ENCODE measurements around the gene SEMA4C. TPM values are rescaled to one million over a fixed set of nuclear protein-coding genes. Genes with fewer than 3 reads are reported as not detected.

Gene SEMA4C
- total RNA-seq, 2 experiments from 2014 or later = 0.06 to 0.19 TPM

- Histone ChIP-seq H2AFZ (ENCODE audit: low read length) (no peak overlapping the region), H3K9me3 (ENCODE audit: low read length) (no peaks in the 10 kb centered on the region), H3K9me2 (ENCODE audit: insufficient read depth, low read length) (no peaks in the 10 kb centered on the region), H3K4me1 (ENCODE audit: insufficient read depth, low read length, poor library complexity, severe bottlenecking) (peaks cover 39% of the 10 kb centered on the region), H3K79me2 (ENCODE audit: insufficient read depth, low read depth, low read length) (peaks cover 25% of the 10 kb centered on the region; the same call in 1 of the 2 replicates), H3K4me3 (ENCODE audit: low read depth, low read length, poor library complexity, severe bottlenecking) (no peak overlapping the region), H3K4me2 (ENCODE audit: low read length) (peak overlapping the region; percentile 31; the same call in 1 of the 2 replicates), H4K20me1 (ENCODE audit: insufficient read depth, low read length) (peaks cover 16% of the 10 kb centered on the region), H3K27ac (ENCODE audit: low read depth, low read length, poor library complexity, severe bottlenecking) (no peak overlapping the region), H3K36me3 (ENCODE audit: insufficient read depth, low read length) (peaks cover 53% of the 10 kb centered on the region; the same call in 1 of the 2 replicates)
- ChIA-PET POLR2A (interaction anchor here (0.7 to 1.3 kb wide), 2 partner anchors 15 to 22 kb away, joined by 3 read pairs; no protein-coding TSS in a partner anchor), CTCF (ENCODE audit: unreplicated experiment) (no interaction called here)
- DNase-seq (ENCODE audit: low spot score) = no peak
- TF ChIP-seq EZH2phosphoT487 (IDR thresholded peaks at IDR 0.05; ENCODE audit: borderline replicate concordance, low read depth, low read length) (no peak), CTCF (conservative IDR thresholded peaks at IDR 0.05; ENCODE audit: low read length) (no peak)
- BruUV-seq (replicated peaks) = no TSS peak
- intact Hi-C loops (cut with micrococcal nuclease; ENCODE audit: unreplicated experiment) = no loop called here
Observed at GRCh38 chr2:96821113-96821675, 48.7 kb downstream of the SEMA4C start.

- peak overlapping the region; percentile 81; the same call in 1 of the 2 replicates for H3K4me2 ChIP-seq (ENCODE audit: low read length)
Observed at GRCh38 chr2:96819876-96820511, 49.9 kb downstream of the SEMA4C start.

More at GRCh38 chr2:96819876-96820511, 49.9 kb downstream of the SEMA4C start:
- Histone ChIP-seq H4K20me1 (ENCODE audit: insufficient read depth, low read length) (peaks cover 16% of the 10 kb centered on the region), H3K4me1 (ENCODE audit: insufficient read depth, low read length, poor library complexity, severe bottlenecking) (peaks cover 44% of the 10 kb centered on the region), H3K9me2 (ENCODE audit: insufficient read depth, low read length) (no peaks in the 10 kb centered on the region), H3K36me3 (ENCODE audit: insufficient read depth, low read length) (peaks cover 45% of the 10 kb centered on the region; the same call in 1 of the 2 replicates), H3K79me2 (ENCODE audit: insufficient read depth, low read depth, low read length) (peaks cover 25% of the 10 kb centered on the region; the same call in 1 of the 2 replicates), H2AFZ (ENCODE audit: low read length) (no peak overlapping the region), H3K9me3 (ENCODE audit: low read length) (no peaks in the 10 kb centered on the region), H3K27ac (ENCODE audit: low read depth, low read length, poor library complexity, severe bottlenecking) (no peak overlapping the region), H3K4me3 (ENCODE audit: low read depth, low read length, poor library complexity, severe bottlenecking) (no peak overlapping the region)
- POLR2A ChIA-PET = interaction anchor here (1.3 kb wide), 1 partner anchor 16 kb away, joined by 3 read pairs; no protein-coding TSS in a partner anchor
- intact Hi-C loops (cut with micrococcal nuclease; ENCODE audit: unreplicated experiment) = loop anchor here (5.0 kb wide), 2 partner anchors 58 to 292 kb away; partner anchors contain the start of genes ANKRD36 and CNNM4
- CTCF ChIA-PET (ENCODE audit: unreplicated experiment) = no interaction called here
- BruUV-seq (replicated peaks) = no TSS peak
- no peak for DNase-seq (ENCODE audit: low spot score)
- no peak for TF ChIP-seq EZH2phosphoT487 (IDR thresholded peaks at IDR 0.05; ENCODE audit: borderline replicate concordance, low read depth, low read length)
- TF ChIP-seq CTCF (conservative IDR thresholded peaks at IDR 0.05; ENCODE audit: low read length) = 0 out of 2 replicates have a peak, but pooled peaks have one; percentile 39
